ENCODE results near the gene ATXN1.
"Not testable (repeated sequence)": the region's sequence is repeated elsewhere in the genome, so short reads cannot be mapped to it uniquely, and the experiment has no call there.

Gene ATXN1

DNA sequence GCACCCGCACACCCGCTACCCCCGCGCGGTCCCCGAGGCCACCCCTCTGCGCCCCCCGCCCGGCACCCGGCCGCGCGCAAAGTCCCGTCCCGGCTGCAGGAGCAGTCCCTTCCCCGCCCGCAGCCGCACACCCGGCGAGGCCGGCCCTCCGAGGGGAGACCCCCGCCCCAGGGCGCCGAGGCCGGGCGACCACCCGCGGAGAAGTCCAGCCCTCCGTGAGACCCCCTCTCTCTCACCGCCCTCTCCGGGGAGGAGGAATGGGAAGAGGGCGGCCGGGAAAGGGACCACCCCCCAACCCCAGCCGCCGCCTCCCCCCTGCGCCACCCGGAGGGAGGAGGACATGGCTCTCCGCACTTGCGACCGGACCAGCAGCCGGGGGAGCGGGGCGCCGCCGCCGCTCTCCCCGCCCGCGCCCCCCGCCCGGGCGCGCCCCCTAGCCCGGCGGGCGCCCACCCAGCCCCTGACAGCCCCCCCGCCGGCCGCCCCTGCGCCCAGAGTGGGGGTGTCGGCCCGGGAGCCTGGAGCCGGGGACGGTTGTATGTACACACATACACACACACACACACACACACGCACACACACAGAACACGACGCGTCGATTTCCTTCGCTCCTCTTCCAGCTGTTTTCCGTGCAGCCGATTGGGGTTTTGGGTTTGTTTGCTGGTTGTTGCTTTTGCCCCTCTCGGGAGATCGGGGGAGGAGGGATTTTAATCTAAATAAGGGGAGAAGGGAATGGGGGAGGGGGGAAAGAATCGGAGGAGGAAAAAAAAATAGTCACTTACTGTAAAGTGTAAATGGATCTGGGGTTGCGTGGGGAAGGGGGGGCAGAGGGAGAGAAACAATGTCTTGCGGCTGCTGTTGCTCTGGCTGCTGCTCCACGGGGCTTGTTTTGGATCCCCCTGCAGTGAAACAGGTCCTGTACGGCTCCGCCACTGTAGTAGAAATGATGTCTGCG, at the start of gene ATXN1:
TSS of gene ATXN1 (minus strand) at position 945 of the 955 bp plus-strand sequence.
- FAIRE-seq = no peak

DNA sequence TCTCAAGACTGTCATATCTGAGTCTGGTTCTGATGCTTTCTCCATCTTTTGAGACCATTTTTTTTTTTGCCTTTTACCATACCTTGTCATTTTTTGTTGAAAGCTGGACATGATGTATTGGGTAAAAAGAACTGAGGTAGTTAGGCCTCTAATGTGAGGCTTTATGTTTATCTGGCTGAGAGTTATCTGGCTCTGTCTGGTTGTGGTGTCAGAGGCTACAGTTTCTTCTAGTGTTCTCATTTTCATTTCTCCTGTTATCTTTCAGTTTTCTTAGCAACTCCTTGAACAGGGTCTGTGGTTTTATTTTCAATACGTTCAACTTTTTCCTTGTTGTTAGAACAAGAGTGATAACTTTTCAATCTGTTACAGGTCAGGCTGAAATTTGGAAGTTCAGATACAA, 49.2 kb upstream of the ATXN1 start:
- no peak for FAIRE-seq

DNA sequence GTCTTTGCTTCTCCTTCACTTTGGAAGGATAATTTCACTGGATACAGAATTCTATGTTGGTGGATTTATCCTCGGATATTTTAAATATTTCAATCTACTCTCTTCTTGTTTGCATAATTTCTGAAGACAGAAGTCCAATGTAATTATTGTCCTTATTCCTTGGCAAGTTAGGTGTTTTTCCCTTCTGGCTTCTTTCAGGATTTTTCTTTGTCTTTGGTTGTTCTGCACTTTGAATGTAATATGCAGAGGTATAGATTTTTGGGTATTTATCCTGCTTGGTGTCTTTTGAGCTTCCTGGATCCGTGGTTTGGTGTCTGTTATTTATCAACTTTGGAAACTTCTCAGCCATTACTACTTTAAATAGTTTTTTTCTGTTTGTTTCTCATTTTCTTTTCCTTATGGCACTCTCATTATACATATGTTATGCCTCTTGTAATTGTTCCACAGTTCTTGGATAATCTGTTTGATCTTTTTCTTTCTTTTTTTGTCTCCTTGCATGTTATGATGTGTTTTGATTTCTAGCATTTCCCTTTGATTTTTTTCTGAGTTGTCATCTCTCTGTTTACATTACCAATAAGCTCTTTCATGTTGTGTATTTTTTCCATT, 48.6 kb upstream of the ATXN1 start:
- FAIRE-seq = no peak

DNA sequence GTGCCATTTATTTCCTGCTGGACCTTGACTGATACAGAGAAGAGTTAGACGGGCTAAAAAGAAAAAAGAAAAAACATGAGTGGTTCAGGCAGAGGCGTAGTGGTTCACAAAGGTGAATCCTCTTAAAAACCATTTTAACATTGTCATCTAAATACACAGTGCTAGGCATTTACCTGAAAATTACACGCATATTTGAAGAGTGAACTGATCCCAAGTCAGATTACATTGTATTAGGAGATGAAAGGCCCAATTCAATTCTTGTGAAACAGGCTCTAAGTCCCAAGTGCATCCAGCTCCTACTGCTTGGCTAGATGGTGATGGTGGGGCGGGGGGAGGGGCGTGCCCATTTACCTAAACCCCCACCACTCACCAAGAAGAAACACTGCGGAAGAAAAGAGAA, 46.7 kb upstream of the ATXN1 start:
- no peak for FAIRE-seq

DNA sequence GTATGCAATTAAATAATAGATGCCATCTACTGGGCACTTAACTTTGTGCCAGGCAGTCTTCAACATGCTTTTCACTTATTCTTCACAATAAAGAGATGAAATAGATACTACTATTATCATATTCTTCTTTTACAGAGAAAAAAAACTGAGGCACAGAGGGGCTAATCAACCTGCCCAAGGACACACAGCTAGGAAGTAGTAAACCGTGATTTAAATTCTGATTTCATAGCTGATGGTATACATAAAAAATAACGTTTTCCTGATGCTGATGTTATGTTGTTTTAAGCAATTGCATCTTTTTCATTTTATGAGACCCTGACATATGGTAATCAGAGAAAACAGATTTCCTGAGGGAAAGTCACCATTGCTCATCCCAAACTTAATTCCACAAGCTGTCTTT, 45.1 kb upstream of the ATXN1 start:
- no peak for FAIRE-seq

DNA sequence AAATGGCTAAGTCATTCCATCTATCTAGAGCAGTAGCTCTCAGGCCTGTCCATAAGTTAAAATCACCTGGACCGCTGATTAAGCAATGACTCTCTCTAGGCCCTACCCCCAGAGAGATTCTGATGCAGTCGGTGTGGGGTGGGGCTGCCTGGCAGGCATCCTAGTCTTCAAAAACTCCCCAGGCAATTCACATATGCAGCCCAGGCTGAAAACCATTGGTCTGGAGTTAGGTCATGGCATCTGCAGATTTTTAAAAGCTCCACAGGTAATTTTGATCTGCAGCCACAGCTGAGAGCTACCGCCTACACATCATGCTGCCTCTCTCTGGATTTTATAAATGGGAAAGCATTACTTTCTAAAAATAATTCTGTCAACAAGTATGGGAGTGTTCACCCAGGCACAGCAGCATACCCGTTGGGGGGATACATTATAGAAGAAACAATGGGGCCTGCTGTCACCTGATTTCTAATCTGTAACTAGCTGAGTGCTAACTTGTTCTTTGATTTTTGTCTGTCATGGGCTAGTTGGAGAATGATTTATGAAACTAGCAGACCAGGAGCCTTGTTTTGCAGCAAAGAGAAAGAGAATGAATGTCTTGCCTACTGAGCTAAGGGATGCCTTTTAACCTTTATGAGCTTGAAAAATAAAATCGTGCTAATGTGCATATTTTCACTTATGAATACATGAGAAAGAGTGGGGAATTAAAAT, 44.1 kb upstream of the ATXN1 start:
- no peak for FAIRE-seq

DNA sequence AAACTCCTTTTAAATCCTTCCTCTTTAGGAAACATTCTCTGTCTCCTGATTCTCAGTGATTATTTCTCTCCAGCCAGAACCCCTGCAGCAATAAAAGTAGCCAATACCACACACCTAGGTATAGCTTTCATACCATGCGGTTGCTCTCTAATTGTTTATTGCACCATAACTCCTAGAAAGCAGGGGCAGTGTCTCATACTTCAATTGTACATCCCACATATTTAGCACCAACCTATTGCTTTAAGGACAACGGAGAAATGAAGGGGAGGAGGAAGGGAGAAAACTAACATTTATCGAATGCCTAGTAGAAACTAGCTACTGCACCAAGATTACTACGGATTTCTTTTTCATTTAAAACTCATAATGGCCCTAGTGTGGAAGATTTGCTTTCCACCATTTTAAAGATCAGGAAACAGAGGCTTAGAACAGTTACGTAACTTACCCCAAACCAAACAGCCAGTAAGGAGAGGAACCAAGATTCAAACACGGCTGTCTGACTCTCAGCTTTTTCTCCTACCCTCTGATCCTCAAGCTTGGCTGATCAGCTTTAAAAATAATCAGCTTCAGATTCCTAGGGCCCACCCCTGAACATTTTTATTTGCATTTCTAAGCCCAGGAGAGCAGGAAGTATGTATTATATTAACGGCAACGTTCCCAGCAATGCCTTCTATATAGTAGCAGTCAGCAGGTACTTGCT, 43.4 kb upstream of the ATXN1 start:
- FAIRE-seq = no peak

DNA sequence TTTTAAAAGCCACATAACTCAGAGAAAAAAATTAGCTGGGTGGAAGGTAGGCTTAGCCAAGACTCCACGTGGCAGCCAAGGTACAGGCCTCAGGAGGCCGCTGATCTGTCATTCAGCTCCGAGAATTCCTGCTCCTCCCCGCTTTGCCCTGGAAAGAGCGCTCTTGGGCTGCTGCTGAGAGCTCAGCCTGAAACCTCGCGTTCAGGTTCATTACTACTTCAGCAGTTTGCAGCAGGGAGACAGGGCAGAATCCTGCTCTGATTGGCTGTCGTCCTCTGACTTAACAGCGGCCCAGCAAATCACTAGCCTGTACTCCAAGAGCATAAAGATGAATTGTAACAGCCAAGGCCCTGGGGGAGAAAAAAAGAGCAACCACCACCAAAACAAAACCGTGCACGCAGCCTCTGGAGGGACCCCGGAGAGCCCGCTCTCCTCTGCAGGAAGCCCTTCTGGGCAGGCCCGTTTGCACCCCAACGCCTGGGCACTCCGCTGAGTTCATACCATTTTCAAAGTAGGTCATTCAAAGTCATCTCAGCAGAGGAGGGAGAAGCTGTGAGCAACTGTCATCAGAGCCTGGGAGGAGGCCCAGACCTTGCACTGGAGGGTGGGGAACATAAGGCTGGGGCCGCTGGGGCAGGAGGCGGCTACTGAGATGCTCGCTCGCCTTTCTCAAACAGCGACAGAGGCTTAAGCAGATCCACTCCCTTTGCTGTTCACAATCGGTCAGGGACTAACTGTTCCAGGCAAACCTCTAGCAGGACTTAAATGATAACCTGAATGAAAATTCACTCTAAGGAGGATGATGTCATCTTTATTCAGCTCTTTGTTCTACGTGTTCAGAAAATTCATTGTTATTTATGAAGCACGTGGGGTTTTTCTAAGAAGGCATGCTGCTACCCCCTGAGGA, 42.3 kb upstream of the ATXN1 start:
- FAIRE-seq = no peak

DNA sequence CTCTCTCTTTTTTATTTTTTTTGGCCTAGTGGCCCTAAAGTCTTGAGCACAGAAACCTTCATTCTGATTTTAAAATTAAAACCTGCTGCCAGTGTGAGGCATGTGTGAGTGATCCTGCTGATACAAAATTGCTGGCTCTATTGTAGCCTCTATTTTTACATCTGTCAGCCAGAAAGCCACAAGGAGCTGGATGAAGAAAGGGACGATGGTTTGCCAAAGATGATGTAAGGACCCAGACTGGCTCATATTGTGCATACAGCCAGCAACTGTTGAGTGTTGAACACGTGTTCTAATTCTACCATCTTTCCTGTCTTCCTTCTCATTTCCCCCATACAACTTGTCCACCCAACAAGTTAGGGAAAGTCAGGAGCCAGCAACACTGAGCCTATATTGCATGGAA, 40.8 kb upstream of the ATXN1 start:
- FAIRE-seq = no peak

DNA sequence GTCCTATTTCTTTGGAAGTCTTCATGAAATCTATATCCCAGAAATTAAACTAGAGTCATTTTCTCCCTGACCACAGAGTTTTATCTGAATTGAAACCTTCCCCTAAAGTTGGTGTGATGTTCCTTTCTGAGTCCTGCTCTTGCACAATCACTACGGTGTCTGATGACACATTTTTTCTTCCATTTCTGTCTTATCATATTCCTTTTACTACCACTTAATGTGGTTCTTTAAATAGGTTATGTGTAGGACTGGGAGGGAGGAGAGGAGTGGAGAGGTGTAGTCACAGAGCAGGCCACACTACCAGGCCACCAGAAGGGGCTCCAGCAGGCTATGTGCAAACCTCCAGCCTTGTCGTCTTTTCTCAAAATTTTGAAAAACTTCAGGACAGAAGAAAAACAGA, 39.7 kb upstream of the ATXN1 start:
- FAIRE-seq = no peak

DNA sequence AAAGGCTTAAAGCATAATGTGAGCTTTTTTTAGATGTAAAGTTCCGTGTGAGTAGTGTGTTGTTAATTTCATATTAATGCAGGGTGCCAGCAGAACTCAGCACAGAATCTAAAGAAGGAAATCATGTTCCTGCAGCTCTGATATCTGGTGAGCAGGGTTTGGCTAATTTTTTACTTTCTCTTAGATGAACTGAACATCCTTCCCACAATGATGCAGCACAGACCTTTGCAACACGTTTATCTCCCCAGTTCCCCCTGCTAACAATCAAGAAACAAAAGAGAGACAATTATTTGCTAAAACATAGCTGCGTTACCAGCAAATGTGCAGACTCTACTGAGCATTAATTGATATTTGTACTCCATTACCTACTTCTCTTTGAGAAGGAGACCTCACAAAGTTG, 39.1 kb upstream of the ATXN1 start:
- no peak for FAIRE-seq

DNA sequence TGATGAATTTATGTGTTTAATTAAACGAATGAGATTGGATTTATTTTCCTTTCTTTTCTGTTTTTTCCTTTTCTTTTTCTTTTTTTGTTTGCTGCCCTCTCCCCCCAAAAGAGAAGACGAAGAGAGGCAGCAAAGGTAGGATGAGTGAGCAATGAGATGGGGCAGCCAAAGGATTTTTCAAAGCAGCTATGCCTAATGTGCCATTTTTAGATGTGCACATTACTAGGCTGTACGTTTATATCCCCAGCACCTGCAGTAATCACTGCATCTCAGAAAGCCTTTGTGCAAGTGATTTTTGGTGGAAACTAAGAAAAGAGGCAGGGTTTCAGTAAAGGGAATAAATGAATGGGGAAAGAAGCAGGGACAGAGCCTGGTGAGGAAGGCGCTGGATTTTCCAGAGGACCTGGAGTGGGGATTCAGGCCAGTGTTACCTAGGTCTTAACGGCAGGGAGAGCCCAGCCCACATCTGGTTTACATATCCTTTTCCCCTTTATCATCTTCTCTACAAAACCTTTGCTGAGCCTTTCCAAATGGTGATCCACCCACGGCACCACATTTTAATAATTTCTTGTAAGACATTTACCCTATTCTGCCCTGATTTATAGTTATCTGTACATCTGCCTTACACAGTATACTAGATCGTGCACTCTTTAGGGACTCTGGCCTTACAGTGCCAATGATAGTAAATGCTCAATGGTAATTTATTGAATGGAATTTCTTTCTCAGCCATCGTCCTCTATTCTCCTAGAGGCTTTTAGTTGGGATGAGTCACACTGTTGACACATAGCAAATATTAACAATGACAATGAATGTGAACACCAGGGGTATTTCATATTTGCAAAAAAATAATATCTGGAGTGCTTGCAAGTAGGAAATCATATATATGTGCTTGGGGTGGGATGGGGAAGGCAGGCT, 38.3 kb upstream of the ATXN1 start:
- no peak for FAIRE-seq

DNA sequence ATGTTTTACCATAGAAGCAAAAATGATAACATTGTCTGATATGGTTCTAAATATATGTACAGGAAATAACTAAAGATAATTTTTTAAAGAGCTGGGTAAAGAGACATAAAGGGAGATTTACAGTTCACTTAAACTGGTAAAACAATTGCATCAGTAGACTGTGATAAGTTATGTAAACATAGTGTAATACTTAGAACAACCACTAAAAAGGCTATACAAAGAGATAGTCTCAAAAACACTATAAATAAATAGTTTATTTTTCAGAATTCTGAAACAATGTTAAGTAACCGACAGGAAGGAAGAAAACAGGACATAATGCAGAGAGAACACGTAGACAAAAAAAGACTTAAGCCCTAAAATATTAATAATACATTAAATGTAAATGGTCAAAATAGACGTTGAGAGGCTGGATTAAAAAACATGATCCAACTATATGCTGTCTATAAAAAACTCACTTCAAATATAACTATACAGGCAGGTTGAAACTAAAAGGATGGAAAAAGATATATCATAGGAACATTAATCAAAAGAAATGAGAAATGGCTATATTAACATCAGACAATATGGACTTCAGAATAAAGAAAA, 32.7 kb upstream of the ATXN1 start:
- FAIRE-seq = no peak

DNA sequence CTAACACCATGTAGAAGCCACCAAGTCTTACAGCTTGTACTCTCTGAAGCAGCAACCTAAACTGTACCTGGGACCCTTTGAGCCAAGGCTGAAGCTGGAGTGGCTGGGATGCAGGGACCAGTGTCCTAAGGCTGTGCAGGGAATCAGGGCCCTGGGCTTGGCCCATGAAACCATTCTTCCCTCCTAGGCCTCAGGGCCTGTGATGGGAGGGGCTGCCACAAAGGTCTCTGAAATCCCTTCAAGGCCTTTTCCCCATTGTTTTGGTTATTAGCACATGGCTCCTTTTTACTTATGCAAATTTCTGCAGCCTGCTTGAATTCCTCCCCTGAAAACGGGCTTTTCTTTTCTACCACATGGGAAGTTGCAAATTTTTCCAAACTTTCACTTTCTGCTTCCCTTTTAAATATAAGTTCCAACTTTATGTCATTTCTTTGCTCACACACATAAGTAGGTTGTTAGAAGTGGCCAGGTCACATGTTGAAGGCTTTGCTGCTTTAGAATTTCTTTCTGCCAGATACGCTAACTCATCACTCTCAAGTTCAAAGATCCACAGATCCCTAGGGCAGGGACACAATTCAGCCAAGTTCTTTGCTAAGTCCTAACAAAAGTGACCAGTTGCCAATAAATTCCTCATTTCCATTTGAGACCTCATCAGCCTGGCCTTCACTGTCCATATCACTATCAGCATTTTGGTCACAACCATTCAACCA, 28.2 kb upstream of the ATXN1 start:
- no peak for FAIRE-seq

DNA sequence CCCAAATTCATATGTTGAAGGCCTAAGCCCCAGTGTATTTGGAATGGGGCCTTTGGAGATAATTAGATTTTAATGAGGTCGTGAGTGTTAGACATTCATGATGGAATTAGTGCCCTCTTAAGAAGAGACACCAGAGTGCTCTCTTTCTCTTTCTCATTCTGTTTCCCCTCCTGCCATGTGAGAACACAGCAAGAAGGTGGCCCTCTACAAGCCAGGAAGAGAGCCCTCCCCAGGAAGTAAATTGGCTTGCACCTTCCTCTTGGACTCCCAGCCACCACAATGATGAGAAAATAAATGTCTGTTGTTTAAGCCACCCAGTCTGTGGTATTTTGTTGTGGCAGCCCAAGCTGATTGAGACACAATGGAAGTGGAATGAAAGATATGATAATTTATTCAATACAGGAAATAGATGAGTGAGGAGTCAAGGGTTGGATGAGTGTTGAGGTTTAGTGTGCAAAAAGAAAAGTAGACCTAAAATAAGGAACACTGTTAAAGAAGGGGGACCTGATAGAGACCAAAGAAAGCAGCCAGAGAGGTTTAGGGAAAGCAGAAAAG, 25.9 kb upstream of the ATXN1 start:
- no peak for FAIRE-seq

DNA sequence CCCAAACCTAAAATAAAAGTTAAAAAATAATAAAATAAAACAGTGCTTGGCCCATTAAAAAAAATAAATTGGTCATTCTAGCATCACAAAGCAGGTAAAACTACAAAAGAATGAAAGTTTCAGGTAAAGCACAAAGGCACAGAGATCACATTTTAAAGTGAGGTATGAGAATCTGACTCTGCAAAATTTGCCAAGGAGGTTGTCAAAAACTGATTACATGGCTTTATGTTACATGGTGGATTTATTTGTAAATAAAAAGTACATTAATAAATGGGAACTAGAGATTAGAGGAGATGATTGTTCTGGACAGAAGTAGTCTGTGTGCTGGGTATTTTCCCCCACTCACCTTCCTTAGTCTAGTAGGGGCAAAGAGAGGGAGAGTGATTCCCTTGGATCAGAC, 24.2 kb upstream of the ATXN1 start:
- no peak for FAIRE-seq

DNA sequence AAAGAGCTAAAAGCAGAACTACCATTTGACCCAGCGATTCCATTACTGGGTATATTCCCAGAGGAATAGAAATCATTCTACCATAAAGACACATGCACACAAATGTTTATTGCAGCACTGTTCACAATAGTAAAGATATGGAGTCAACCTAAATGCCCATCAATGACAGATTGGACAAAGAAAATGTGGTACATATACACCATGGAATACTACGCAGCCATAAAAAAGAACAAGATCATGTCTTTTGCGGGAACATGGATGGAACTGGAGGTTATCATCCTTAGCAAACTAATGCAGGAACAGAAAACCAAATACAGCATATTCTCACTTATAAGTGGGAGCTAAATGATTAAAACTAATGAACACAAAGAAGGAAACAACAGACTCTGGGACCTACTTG, 23.7 kb upstream of the ATXN1 start:
- FAIRE-seq = not testable (repeated sequence)

DNA sequence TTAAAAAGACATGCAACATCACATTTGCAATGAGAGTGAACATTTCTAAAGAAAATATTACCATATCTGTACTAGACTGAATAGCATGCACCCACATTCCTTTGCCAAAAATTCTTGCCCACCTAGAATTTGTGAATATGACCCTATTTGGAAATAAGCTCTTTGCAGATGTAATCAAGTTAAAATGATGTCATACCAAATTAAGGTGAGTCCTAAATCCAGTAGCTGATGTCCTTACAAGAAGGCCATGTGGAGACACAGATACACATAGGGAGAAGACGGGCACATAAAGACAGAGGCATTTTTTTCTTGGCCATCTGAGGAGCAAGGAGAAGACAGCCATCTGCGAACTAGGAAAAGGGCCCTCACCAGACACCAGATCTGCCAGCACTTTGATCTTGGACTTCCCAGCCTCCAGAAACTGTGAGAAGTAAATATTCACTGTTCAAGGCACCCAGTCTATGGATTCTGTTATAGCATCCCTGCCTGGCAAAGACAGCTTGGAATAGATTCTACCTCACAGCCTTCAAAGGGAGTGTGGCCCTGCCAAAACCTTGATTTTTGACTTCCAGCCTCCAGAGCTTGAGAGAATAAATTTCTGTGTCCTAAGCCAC, 22.8 kb upstream of the ATXN1 start:
- FAIRE-seq = no peak

DNA sequence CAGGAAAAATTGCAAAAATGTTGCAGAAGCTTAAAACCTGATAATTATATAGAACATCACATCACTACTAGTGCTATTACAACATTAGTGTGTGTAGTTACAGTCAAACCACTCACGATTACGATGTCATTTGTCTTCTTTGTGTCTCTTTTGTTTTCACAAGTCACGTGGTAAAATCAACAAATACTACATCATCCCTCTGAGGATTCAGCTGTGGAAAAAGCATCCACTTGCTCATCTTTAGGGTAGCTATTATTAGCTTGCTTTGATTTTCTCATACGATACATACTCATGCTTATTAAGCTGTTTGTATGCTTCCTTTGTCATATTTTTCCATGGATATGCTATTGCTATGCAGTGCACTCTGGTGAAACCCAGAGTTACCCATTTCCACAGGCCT, 22.2 kb upstream of the ATXN1 start:
- no peak for FAIRE-seq

All from colon (tissue), 2 donors.